ENCODE results near the gene UBB.

DNA sequence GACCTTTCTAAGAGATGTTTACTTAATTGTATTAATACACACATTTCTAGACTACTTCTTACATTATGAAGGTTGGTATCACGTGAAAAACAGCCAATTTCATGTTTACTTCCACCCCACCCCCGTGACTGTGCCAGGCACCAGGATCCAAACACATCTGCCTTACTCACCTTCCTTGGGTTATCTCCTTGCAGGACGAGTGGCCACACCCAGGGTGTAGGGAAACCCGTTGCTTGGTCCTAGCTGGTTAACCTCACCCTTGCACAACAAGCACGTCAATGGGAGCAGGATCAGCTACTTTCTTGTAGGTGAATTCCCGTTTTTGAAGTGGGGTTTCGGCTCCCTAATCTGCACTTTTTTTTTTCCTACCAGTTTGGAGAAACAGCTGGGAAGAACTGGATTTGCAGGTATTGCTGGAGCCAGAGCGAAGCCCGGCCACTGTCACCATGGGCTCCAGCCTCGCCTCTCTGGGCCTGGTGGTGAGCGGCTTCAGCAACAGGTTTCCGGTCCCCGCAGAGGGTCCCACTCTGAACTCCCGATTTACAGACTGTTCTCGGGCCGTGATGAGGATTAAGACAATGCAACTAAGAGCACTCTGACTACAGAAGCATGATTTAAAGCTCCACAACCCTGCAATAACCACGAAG lies 2.1 kb upstream of the UBB start:
- TF ChIP-seq YY1 (IDR thresholded peaks at IDR 0.05; ENCODE audit: insufficient read depth, insufficient read length) (no peak), ZNF274 (IDR thresholded peaks at IDR 0.05; ENCODE audit: low read depth, low read length) (no peak)
